Measurements from ENCODE around the gene DDX39B.

DDX39B gene

DNA sequence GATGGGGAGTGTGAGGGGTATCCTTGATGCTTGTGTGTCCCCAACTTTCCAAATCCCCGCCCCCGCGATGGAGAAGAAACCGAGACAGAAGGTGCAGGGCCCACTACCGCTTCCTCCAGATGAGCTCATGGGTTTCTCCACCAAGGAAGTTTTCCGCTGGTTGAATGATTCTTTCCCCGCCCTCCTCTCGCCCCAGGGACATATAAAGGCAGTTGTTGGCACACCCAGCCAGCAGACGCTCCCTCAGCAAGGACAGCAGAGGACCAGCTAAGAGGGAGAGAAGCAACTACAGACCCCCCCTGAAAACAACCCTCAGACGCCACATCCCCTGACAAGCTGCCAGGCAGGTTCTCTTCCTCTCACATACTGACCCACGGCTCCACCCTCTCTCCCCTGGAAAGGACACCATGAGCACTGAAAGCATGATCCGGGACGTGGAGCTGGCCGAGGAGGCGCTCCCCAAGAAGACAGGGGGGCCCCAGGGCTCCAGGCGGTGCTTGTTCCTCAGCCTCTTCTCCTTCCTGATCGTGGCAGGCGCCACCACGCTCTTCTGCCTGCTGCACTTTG, 33.6 kb upstream of the DDX39B start, which contains the start of gene TNF:
TSS of gene TNF (plus strand) at position 231 of the 567 bp plus-strand sequence. CDS start at position 408, 177 bp downstream.
- DNase-seq, result peak; percentile 71

DNA sequence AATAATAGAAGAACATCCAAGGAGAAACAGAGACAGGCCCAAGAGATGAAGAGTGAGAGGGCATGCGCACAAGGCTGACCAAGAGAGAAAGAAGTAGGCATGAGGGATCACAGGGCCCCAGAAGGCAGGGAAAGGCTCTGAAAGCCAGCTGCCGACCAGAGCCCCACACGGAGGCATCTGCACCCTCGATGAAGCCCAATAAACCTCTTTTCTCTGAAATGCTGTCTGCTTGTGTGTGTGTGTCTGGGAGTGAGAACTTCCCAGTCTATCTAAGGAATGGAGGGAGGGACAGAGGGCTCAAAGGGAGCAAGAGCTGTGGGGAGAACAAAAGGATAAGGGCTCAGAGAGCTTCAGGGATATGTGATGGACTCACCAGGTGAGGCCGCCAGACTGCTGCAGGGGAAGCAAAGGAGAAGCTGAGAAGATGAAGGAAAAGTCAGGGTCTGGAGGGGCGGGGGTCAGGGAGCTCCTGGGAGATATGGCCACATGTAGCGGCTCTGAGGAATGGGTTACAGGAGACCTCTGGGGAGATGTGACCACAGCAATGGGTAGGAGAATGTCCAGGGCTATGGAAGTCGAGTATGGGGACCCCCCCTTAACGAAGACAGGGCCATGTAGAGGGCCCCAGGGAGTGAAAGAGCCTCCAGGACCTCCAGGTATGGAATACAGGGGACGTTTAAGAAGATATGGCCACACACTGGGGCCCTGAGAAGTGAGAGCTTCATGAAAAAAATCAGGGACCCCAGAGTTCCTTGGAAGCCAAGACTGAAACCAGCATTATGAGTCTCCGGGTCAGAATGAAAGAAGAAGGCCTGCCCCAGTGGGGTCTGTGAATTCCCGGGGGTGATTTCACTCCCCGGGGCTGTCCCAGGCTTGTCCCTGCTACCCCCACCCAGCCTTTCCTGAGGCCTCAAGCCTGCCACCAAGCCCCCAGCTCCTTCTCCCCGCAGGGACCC, 32.6 kb upstream of the DDX39B start:
- no peak for DNase-seq

DNA sequence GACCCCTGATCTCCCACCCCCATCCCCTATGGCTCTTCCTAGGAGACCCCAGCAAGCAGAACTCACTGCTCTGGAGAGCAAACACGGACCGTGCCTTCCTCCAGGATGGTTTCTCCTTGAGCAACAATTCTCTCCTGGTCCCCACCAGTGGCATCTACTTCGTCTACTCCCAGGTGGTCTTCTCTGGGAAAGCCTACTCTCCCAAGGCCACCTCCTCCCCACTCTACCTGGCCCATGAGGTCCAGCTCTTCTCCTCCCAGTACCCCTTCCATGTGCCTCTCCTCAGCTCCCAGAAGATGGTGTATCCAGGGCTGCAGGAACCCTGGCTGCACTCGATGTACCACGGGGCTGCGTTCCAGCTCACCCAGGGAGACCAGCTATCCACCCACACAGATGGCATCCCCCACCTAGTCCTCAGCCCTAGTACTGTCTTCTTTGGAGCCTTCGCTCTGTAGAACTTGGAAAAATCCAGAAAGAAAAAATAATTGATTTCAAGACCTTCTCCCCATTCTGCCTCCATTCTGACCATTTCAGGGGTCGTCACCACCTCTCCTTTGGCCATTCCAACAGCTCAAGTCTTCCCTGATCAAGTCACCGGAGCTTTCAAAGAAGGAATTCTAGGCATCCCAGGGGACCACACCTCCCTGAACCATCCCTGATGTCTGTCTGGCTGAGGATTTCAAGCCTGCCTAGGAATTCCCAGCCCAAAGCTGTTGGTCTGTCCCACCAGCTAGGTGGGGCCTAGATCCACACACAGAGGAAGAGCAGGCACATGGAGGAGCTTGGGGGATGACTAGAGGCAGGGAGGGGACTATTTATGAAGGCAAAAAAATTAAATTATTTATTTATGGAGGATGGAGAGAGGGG, 31.7 kb upstream of the DDX39B start:
- no peak for DNase-seq

DNA sequence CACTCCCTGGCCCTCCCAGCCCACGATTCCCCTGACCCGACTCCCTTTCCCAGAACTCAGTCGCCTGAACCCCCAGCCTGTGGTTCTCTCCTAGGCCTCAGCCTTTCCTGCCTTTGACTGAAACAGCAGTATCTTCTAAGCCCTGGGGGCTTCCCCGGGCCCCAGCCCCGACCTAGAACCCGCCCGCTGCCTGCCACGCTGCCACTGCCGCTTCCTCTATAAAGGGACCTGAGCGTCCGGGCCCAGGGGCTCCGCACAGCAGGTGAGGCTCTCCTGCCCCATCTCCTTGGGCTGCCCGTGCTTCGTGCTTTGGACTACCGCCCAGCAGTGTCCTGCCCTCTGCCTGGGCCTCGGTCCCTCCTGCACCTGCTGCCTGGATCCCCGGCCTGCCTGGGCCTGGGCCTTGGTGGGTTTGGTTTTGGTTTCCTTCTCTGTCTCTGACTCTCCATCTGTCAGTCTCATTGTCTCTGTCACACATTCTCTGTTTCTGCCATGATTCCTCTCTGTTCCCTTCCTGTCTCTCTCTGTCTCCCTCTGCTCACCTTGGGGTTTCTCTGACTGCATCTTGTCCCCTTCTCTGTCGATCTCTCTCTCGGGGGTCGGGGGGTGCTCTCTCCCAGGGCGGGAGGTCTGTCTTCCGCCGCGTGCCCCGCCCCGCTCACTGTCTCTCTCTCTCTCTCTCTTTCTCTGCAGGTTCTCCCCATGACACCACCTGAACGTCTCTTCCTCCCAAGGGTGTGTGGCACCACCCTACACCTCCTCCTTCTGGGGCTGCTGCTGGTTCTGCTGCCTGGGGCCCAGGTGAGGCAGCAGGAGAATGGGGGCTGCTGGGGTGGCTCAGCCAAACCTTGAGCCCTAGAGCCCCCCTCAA, 30.5 kb upstream of the DDX39B start, which contains the start of gene LTA:
TSS of gene LTA (plus strand) at position 249 of the 871 bp plus-strand sequence. CDS start at position 703, 454 bp downstream.
- peak; percentile 70 for DNase-seq

DNA sequence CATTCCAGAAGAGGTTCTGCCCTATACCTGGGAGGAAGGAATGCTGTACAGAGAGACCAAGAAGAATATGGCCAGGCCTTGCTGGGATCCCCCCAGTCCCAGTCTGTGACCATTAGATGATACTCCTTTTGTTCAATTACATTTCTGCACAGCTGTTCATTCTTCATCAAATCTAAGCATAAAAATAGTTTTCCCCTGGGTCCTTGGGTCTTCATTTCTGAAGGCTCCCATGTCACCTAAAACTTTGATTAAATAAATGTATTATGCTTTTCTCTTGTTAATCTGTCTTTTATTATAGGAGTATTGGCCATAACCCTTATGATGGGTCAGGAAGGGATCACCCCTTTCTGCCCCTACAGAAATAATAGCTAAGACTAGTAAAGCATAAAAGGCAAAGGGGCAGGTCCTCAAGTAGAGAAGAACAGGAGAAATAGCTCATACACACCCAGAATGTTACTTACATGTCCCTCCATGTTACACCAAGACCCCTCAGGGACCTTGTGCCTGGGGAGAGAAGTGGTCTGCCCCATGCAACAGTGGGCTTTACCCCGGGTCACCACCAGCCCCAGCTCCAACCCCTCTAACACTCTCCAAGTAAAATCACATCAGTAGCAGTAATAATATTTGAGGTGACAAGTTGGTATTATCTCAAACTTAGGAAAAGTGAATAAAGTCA, 28.2 kb upstream of the DDX39B start:
- DNase-seq, result no peak

DNA sequence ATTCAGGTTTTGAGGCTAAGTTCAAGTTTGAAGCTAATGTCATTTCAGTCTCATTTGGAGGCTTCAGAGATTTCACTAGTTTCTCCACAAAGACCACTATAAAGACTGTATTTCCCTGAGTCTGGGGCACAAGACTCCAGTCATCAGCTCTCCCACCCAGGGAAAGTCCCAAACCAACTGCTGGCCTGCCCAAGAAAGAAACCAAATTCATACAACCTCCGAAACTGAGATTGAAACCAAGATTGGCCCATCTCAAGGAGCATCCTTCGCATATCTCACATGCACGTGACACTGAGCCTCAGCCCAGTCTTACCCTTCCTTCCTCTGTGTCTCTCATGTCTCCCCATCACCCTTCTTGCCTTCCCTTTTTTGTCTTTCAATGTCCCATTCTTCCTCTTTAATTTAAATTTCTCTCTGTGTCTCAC, 26.7 kb upstream of the DDX39B start:
- peak; percentile 53 for DNase-seq

DNA sequence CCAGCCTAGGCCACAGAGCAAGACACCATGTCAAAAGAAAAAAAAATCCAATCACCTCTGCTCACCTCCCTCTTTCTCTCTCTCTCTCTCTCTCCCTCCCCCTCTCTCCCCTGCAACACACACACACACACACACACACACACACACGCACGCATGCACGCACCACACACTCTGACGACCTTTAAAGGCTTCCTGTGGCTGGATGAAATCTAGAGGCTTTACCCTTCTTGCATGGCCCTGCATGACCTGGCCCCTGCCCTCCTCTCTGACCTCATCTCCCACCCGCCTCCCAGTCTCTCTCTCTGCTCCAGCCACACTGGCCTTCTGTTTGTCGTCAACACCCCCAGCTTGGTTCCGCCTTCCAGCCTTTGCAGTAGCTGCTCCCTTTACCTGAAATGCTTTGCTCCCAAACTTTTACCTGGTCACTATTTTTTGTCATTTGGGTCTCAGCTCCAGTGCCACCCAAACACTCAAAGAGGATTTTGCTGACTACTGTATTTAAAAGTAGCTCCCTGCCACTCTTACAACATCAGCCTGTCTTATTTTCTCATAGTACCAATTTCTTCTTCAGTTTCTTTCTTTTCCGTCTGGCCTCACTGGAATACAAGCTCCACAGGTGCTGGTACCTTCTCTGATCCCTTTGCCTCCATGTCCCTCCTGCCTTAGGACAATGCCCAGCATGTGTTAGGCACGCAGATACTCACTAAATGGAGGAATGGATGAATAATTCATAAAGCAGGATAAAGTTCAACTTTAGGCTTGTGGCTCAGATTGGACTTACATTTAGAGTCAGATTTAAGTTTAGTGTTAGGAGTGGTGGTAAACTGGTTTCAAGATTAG, 25.9 kb upstream of the DDX39B start:
- no peak for DNase-seq

DNA sequence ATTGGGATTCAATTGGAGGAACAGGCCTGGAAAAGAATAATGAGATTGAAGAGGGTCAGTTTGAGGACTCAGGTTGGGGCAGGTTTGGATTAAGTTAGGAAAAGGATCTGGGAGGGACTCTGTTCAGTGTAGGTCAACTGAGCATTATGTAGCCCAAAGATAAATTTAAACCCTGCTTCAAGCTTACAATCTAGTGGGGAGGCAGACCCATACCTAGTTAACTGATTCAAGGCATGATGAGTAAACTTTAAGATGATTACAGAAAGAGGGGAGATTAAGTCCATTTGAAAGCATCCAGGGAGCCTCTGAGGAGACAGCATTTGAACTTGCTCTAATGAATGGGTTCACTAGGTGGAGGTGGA, 18.9 kb upstream of the DDX39B start:
- no peak for DNase-seq

DNA sequence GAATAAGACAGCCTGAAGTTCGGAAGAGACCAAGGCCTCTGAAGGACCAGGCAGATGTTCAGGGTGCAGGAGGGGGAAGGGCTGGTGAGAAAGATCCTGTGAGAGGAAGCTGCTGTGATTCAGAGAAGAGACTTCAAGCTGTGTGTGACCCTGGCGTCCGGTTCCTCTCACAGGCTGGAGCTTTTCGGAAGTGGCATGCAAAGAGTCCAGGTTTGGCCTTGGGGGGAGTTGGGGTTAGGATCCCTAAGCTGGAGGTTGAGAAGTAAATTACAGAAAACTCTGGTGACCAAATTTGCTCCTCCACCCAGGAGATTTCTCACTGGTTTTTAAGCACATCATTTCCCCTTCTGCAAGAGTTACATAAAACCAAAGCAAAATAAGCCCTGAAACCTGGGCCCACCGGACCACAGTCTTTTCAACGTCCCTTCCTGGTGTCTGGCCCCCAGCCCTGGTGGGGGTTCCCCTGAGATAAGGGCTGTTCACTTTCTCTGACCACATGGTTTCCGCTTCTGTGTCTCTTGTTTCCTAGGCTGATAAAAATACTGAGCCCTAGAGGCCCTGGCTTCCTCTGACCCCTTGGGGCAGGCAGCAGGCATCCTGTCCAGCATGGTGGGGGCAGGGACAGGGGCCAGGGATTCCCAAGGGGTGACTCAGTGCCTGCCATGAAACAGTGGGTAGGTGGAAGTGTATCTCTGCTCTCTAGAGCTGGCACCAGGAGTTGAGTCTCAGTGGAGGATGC, 18.3 kb upstream of the DDX39B start:
- DNase-seq, result peak; percentile 41

DNA sequence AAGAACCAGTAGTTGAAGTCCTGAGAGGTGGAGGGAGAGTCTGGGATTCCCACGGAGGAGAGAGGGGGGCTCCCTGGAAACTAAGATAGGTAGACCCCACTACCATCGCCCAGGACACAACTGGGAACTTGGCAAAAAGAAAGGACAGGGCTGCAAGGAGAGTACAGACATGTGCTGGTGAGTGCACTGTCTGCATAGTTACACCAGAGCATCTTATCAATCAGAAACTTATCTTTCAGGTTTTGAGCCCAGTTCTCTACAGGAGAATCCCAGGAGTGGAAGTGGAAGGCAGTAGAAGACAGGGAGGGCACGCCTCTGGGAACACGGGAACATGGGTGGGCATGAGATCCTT, 17.8 kb upstream of the DDX39B start:
- no peak for DNase-seq

DNA sequence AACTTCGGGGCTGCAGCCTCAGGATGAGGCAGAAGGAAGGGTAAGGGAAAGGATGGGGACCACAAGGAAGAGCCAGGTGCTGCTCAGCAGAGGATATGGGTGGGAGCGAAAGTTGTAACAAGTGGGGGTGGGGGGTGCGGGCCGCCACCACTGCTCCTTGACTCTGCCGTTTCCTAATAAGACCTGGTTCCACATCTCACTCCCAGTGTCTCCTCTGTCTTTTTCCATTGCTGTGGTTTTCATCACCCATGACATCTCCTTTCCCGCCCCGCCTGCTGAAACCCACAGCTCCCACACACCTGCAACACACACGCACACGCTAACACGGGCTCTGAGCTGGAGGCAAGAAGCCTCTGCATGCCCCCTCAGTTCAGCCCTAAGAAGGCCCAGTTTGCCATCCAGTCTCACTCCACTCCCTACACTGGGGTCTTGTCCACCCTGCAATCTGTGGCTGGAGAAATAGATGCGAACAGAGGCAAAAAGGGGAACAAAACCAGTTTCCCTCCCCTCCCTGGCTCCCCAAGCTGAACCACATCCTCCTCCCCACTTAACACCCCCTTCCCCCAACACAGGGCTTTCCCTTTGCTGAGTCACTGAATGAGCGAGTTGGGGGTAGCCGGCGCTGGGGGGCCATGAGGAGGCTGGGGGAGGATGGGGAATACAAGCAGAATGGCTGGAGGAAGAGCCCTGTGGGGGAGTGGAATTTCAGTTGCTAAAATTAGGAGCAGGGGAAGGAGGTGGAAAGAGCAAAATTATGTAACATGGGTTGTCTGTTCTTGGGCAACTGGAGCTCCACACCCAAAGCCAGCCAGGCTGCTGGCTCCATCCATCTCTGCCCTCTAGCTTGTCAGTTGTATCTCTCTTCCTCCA, 17.1 kb upstream of the DDX39B start:
- DNase-seq, result peak; percentile 58

DNA sequence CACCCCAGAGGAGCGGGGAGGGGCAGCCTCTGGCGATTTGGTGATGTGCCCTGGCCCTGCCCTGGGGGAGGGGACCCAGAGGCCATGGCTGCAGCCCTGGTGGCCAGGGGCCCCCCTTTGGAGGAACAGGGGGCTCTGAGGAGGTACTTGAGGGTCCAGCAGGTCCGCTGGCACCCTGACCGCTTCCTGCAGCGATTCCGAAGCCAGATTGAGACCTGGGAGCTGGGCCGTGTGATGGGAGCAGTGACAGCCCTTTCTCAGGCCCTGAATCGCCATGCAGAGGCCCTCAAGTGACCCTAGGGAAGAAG, 16.5 kb upstream of the DDX39B start:
- no peak for DNase-seq

DNA sequence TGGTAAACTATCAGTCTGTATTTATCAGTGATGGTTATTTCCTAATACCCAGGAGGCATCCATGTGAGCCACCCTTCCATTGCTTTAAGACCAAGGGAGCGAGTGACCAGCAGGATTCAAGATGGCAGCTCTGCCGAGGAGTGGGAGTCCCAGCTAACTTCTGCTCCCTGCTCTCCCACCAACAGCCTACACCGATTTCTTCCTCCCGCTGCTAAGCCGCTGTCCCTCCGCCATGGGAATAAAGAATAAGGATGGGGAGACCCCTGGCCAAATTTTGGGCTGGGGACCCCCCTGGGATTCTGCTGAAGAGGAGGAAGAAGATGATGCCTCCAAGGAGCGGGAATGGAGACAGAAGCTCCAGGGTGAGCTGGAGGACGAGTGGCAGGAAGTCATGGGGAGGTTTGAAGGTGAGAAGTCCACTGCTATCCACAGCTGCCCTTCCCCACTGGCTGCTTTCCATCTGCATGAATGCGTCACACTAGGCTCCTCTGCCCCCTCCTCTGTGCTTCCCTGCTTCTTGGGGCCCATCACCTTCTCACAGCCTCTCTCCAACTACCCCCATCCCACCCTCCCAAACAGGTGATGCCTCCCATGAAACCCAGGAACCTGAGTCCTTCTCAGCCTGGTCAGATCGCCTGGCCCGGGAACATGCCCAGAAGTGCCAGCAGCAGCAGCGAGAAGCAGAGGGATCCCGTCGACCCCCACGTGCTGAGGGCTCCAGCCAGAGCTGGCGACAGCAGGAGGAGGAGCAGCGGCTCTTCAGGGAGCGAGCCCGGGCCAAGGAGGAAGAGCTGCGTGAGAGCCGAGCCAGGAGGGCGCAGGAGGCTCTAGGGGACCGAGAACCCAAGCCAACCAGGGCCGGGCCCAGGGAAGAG, 15.9 kb upstream of the DDX39B start:
- DNase-seq, result no peak

DNA sequence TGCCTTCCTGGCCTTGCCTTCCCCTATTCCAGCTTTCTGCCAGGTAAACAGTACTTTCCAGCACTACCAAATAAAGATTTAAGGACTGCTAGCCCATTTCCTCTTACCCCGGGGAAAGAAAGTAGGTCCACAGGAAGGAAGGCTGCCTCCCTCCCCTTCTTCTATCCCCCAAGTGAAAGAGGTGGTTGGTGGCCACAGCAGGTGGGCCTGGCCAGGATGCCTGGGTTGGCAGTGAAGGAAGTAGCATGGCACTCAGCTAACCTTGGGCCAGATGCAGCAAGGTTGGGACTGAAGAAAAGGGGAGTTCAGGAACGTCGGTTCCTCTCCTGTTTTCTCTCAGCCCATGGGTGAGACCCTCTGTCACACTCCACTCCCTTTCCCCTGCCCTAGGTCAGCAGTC, 14.5 kb upstream of the DDX39B start:
- no peak for DNase-seq

DNA sequence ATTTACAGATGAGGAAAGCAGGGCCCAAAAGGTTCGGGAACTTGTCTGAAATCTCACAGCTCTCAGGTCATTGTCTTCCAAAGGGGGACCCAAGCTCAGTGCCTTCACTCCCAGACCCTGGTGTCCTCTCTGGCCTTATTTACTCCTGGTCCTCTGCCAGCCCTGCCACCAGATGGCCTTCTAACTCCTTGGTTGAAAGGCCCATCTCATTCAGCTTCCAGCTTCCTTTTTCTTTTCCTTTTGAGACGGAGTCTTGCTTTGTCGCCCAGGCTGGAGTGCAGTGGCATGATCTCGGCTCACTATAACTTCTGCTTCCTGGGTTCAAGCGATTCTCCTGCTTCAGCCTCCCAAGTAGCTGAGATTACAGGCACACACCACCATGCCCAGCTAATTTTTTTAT, 9.6 kb upstream of the DDX39B start:
- DNase-seq, result peak; percentile 56

DNA sequence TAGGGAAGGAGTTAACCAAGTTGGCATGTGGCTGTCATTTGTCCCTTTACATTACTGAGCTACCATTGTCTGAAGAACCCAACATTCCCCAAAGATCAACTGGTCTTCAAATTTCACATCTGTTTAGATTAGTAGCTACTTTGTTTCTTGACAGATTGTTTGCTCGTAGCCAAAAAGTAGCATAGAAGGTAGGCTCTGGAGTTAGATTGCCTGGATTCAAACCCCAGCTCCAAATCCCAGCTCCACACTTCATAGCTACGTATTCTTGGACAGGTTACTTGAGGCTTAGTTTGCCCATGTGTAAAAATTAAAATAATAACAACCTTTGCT, 6.7 kb upstream of the DDX39B start:
- DNase-seq, result no peak

DNA sequence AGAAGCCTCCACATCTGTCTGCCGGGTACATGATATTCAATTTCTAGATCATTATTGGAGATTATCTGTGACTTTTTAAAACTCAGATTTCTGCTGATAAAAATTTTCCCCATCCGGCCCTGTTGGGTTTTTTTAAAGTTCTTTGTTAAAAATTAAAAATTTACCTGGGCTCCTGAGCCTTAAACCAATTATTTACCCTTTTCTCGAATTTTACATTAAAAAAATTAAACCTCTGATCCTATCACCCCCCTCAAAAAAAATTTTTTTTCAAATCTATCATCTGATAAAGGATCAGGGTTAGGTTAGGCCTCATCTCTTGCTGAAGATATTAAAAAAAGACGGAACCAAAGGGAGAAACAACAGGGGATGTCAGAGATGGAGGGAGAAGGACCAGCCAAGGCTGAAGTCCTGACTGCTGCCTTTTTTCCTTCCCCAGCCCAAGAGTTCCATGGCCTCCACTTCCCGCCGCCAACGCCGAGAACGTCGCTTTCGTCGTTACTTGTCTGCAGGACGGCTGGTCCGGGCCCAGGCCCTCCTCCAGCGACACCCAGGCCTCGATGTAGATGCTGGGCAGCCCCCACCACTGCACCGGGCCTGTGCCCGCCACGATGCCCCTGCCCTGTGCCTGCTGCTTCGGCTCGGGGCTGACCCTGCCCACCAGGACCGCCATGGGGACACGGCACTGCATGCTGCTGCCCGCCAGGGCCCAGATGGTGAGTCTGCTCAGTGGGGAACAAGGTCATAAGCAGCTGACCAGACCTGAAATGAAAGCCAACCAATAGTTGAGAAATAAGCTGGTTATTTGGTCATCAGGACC, 6.1 kb upstream of the DDX39B start:
- DNase-seq, result no peak
